ENCODE data around the gene DMAC2.
"Not testable (repeated sequence)": the region's sequence is repeated elsewhere in the genome, so short reads cannot be mapped to it uniquely, and the experiment has no call there.

Gene DMAC2

GRCh38 chr19:41398050-41398418 lies 41.7 kb downstream of the DMAC2 start:
- Histone ChIP-seq H3K27ac (ENCODE audit: low read depth, low read length) (peak overlapping the region; percentile 94), H2AFZ (ENCODE audit: low read length, unreplicated experiment) (peak overlapping the region; percentile 82), H3K36me3 (ENCODE audit: insufficient read depth, low read length) (no peaks in the 10 kb centered on the region), H3K4me1 (ENCODE audit: control insufficient read depth, insufficient read depth, low read length, unreplicated experiment) (peaks cover 6% of the 10 kb centered on the region), H3K4me3 (ENCODE audit: low read depth, low read length) (peak overlapping the region; percentile 99), H3K79me2 (ENCODE audit: control insufficient read depth, insufficient read depth, low read length, unreplicated experiment) (peaks cover 10% of the 10 kb centered on the region), H3K27me3 (ENCODE audit: insufficient read depth, low read length) (no peaks in the 10 kb centered on the region)

GRCh38 chr19:41397086-41398049 lies 42.3 kb downstream of the DMAC2 start, which contains the start of the genes BCKDHA and EXOSC5:
Gene BCKDHA (plus strand): TSS chr19:41397818. CDS start chr19:41397828, 10 bp downstream.
Gene EXOSC5 (minus strand): TSS chr19:41397359. CDS start chr19:41397328, 31 bp downstream.
- Histone ChIP-seq H3K27me3 (ENCODE audit: insufficient read depth, low read length) (no peaks in the 10 kb centered on the region), H3K27ac (ENCODE audit: low read depth, low read length) (peak within 1 kb of the TSS; percentile 94), H3K79me2 (ENCODE audit: control insufficient read depth, insufficient read depth, low read length, unreplicated experiment) (peaks cover 10% of the 10 kb centered on the region), H3K36me3 (ENCODE audit: insufficient read depth, low read length) (no peaks in the 10 kb centered on the region), H3K4me1 (ENCODE audit: control insufficient read depth, insufficient read depth, low read length, unreplicated experiment) (peaks cover 6% of the 10 kb centered on the region), H2AFZ (ENCODE audit: low read length, unreplicated experiment) (peak within 1 kb of the TSS; percentile 100), H3K4me3 (ENCODE audit: low read depth, low read length) (peak within 1 kb of the TSS; percentile 99)

DNA sequence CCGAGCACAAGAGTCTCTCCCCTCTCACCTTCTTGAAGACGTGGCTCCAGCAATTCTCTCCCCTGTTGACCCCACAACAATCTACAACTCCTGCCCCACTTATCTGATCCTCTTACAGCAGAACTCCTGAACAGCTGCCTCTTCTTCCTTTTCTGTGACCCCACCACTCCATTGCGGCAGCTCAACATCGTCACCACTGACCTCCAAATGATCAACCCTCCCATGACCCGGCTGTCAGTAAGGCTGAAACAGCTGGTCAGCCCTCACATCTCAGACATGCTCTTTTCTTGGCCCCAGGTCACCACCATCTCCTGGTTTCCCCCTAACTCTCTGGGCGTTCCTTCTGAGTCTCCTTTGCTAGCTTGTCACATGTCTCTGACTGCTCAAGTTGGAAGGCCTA lies 44.4 kb downstream of the DMAC2 start:
- Histone ChIP-seq H3K4me1 (ENCODE audit: control insufficient read depth, insufficient read depth, low read length, unreplicated experiment) (peaks cover 6% of the 10 kb centered on the region), H3K27me3 (ENCODE audit: insufficient read depth, low read length) (no peaks in the 10 kb centered on the region), H2AFZ (ENCODE audit: low read length, unreplicated experiment) (no peak overlapping the region), H3K27ac (ENCODE audit: low read depth, low read length) (no peak overlapping the region), H3K36me3 (ENCODE audit: insufficient read depth, low read length) (no peaks in the 10 kb centered on the region), H3K79me2 (ENCODE audit: control insufficient read depth, insufficient read depth, low read length, unreplicated experiment) (peaks cover 10% of the 10 kb centered on the region), H3K4me3 (ENCODE audit: low read depth, low read length) (no peak overlapping the region)

- Histone ChIP-seq H3K36me3 (ENCODE audit: insufficient read depth, low read length) (no peaks in the 10 kb centered on the region), H3K27ac (ENCODE audit: low read depth, low read length) (no peak overlapping the region), H3K27me3 (ENCODE audit: insufficient read depth, low read length) (no peaks in the 10 kb centered on the region), H3K4me3 (ENCODE audit: low read depth, low read length) (no peak overlapping the region), H2AFZ (ENCODE audit: low read length, unreplicated experiment) (no peak overlapping the region), H3K4me1 (ENCODE audit: control insufficient read depth, insufficient read depth, low read length, unreplicated experiment) (no peaks in the 10 kb centered on the region), H3K79me2 (ENCODE audit: control insufficient read depth, insufficient read depth, low read length, unreplicated experiment) (no peaks in the 10 kb centered on the region)
Observed at GRCh38 chr19:41392775-41393174, 46.9 kb downstream of the DMAC2 start.

- H3K4me1 ChIP-seq (ENCODE audit: control insufficient read depth, insufficient read depth, low read length, unreplicated experiment): no peaks in the 10 kb centered on the region
- H3K27ac ChIP-seq (ENCODE audit: low read depth, low read length): no peak overlapping the region
- H2AFZ ChIP-seq (ENCODE audit: low read length, unreplicated experiment): no peak overlapping the region
- H3K36me3 ChIP-seq (ENCODE audit: insufficient read depth, low read length): no peaks in the 10 kb centered on the region
- no peaks in the 10 kb centered on the region for H3K79me2 ChIP-seq (ENCODE audit: control insufficient read depth, insufficient read depth, low read length, unreplicated experiment)
- H3K27me3 ChIP-seq (ENCODE audit: insufficient read depth, low read length): no peaks in the 10 kb centered on the region
- no peak overlapping the region for H3K4me3 ChIP-seq (ENCODE audit: low read depth, low read length)
Observed at GRCh38 chr19:41391618-41392017, 48.1 kb downstream of the DMAC2 start.

GRCh38 chr19:41386442-41386841 lies 53.3 kb downstream of the DMAC2 start:
- H2AFZ ChIP-seq (ENCODE audit: low read length, unreplicated experiment): no peak overlapping the region
- H3K36me3 ChIP-seq (ENCODE audit: insufficient read depth, low read length): no peaks in the 10 kb centered on the region
- no peak overlapping the region for H3K4me3 ChIP-seq (ENCODE audit: low read depth, low read length)
- no peak overlapping the region for H3K27ac ChIP-seq (ENCODE audit: low read depth, low read length)
- no peaks in the 10 kb centered on the region for H3K27me3 ChIP-seq (ENCODE audit: insufficient read depth, low read length)
- H3K79me2 ChIP-seq (ENCODE audit: control insufficient read depth, insufficient read depth, low read length, unreplicated experiment): no peaks in the 10 kb centered on the region
- no peaks in the 10 kb centered on the region for H3K4me1 ChIP-seq (ENCODE audit: control insufficient read depth, insufficient read depth, low read length, unreplicated experiment)

- H2AFZ ChIP-seq (ENCODE audit: low read length, unreplicated experiment): no peak overlapping the region
- no peaks in the 10 kb centered on the region for H3K79me2 ChIP-seq (ENCODE audit: control insufficient read depth, insufficient read depth, low read length, unreplicated experiment)
- no peak overlapping the region for H3K27ac ChIP-seq (ENCODE audit: low read depth, low read length)
- no peak overlapping the region for H3K4me3 ChIP-seq (ENCODE audit: low read depth, low read length)
- H3K4me1 ChIP-seq (ENCODE audit: control insufficient read depth, insufficient read depth, low read length, unreplicated experiment): no peaks in the 10 kb centered on the region
- no peaks in the 10 kb centered on the region for H3K36me3 ChIP-seq (ENCODE audit: insufficient read depth, low read length)
- no peaks in the 10 kb centered on the region for H3K27me3 ChIP-seq (ENCODE audit: insufficient read depth, low read length)
Observed at GRCh38 chr19:41384351-41384750, 55.4 kb downstream of the DMAC2 start.

DNA sequence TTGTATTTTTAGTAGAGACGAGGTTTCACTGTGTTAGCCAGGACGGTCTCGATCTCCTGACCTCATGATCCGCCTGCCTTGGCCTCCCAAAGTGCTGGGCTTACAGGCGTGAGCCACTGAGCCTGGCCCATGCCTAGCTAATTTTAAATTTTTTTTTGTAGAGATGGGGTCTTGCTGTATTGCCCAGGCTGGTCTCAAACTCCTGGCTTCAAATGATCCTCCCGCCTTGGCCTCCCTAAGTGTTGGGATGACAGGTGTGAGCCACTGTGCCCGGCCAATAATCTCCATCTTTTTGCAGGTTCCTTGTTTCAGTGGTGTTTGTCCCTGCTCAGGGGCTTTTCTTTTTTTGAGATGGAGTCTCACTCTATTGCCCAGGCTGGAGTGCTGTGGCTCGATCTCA lies 58.2 kb downstream of the DMAC2 start:
- not testable (repeated sequence) for H3K27ac ChIP-seq (ENCODE audit: low read depth, low read length); H3K4me3 ChIP-seq (ENCODE audit: low read depth, low read length); H3K79me2 ChIP-seq (ENCODE audit: control insufficient read depth, insufficient read depth, low read length, unreplicated experiment); H3K36me3 ChIP-seq (ENCODE audit: insufficient read depth, low read length); H2AFZ ChIP-seq (ENCODE audit: low read length, unreplicated experiment); H3K27me3 ChIP-seq (ENCODE audit: insufficient read depth, low read length); H3K4me1 ChIP-seq (ENCODE audit: control insufficient read depth, insufficient read depth, low read length, unreplicated experiment)
